SKM-1 treated with dmso at 0.1 percent for 144 hours (cell line): ENCODE data around the gene RAB21.
"Not testable (repeated sequence)": the region's sequence is repeated elsewhere in the genome, so short reads cannot be mapped to it uniquely, and the experiment has no call there.

ENCODE experiments used
- DNase-seq: peaks from one replicate; lab custom pipeline; 2025; ENCODE audit not compliant: unreplicated experiment; lab: John Stamatoyannopoulos, UW

RAB21 gene

DNA sequence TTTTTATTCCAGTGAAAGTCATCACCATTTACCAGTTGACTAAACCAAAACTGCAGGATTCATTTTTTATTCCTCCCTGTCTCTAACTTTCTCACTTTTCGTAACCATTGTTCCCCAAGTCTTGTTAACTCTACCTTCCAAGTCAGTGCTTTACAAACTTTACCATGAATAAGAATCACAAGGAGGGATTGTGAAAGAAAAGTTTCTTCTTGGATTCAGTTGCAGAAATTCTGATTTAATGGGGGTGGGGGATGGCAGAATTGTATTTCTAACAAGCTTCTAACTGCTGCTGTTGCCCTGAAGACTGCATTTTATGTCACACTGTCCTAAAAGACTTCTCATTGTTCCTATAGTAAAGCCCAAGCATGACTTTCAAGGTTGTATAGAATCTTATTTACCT lies 5.0 kb upstream of the RAB21 start:
- DNase-seq = no peak

GRCh38 chr12:71752891-71753290 lies 1.8 kb upstream of the RAB21 start:
- DNase-seq = no peak

GRCh38 chr12:71755146-71755892 lies 656 bp downstream of the RAB21 start:
- no peak for DNase-seq

DNA sequence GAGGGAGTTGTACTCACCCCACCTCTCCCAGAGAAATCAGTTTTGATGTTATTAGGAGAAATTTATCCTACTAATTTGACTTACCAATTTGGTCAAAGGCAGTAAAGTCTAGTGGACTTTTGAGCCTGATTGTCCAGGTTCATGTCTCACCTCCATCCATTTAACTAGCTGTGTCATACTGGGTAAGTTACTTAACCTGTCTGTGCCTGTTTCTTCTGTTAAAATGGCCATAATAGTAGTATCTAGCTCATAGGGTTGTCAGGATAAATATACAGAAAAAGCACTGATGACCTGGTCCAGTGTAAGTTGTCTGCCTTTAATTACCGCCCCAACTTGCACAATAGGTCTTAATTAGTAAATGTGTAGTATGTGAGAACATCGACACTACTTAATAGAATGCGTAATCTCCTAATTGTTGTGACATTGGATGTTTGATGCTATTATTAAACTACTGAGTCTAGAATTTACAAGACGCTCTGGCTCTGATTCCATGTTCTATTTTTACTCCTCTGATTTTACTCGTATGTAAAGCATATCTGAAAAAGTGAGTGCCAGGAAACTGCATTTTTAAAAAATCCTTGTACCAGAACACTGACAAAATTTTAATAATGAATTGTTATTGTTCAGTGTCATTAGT lies 1.5 kb downstream of the RAB21 start:
- DNase-seq = no peak

DNA sequence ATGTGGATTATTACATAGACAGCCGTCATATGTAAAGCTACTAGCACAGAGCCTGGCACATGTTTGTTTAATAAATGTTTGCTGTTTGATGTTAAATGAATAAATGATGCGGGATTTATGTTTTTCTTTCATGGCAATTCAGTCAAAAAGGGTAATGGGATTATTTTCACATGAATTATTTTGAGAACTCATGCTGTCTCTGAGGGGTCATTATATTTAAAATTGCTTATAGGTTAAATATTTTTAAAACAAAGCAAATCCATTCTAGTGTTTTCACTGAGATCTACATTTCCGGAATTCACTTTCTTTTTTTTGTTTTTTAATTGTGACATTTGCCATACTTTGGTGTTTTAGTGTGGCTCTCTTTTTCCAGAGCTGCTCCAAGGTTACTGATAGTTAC lies 5.3 kb downstream of the RAB21 start:
- DNase-seq = no peak

DNA sequence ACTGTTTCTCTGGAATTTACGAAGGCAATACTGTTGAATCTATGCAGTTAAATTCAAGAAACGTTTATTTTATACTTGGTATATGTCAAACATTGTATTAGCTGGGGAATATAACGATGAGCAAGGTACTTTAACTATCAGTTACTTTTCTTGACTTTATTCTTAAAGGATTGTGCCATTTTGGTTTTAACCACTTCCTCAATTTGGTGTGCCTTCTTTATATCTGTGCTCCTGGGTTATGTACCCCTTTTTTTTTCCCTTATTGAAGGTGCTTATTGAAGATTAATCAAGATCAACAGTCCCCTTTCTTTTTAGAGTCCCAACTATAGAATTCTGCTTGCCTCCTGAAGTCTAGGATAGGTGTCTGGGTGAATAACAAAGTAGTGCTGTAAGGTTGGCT lies 5.8 kb downstream of the RAB21 start:
- DNase-seq = peak; percentile 5

- DNase-seq = not testable (repeated sequence)
These were observed 6.7 kb downstream of the RAB21 start for GRCh38 chr12:71761354-71761753.

DNA sequence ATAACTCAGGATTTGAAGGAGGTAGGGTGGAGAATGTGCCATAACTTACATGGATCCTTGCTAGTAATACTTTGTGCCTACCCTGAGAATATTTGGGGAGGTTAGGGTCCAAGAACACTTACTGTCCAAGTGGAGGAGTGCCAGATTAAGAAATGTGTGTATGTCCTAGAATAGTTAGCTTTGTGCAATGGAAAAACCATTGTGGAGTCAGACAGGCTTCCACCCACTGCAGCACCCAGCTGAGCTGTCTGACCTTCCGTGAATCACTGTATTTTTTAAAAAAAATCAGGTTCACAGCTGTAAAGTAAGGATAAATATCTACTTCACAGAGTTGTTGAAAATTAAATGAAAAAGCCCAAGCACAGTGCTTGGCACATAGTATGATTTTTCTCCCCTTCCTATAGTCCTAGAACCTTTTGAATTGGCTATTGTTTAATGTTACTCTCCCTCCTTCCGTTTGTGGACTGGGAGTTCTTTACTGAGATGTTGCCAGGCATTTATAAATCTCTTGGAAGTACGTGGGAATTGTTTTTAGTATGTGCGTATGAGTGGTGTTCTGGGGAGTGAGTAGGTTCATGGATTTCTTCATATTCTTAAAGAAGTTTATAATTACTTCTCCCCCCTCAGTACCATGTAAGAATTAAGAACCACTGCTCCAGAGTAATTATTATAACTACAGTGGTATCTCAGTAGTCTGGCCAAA lies 9.2 kb downstream of the RAB21 start:
- DNase-seq = no peak

GRCh38 chr12:71764587-71765321 lies 10.1 kb downstream of the RAB21 start:
- no peak for DNase-seq

GRCh38 chr12:71766202-71766601 lies 11.5 kb downstream of the RAB21 start:
- DNase-seq = no peak

DNA sequence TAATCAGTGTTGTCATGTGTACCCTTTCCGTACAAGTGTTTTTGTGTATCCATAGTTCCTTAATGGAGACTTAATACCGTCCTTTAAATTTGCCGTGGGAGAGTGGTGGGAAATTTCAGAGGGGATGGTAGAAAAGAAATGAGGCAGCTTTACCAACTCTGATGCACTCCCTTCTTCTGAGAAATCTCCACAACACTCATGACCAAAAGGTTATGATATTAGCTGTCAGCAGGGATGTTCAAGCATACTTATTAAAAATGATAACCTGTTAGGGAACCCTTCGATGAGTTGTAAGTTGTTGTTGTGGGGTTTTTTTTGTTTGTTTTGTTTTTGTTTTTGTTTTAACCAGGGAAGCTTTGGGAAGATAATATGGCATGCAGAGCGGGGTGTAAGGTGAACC lies 12.5 kb downstream of the RAB21 start:
- no peak for DNase-seq

GRCh38 chr12:71768900-71769299 lies 14.2 kb downstream of the RAB21 start:
- DNase-seq = no peak

DNA sequence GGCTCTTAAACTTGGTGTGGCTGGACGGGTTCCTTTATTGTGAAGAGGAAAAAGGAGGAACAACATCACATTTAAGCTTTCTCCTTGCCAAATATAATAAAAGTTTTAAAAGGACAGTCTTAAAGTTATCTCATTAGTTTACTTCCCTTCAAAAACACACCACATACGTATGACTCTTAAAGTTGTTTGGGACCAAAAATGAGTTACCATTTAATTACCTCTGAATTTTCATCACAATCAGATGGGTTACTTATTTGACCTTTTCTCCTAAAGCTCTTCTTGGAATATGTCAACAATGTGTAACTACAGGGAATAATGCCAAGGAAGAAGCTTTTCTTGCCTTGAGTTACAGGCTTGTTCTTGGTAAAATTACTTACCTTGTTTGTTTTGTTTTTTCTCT lies 16.4 kb downstream of the RAB21 start:
- no peak for DNase-seq

DNA sequence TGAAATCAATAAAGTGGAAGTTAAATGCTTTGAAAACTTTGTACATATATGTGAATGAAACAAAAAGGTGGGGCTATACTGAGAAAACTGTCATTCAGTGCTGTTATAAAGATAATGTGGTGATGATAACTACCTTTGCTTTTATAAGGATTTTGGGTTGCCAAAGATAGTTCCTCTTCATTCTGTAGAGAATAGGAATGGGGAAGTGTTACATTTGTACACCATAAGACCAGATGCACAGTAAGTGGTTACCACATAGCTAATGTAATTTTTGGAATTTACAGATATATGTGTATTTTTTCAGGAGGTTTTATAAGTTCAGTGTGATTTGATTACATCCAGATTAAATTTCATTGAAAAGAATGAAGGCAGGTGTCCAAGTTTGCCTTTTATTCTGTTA lies 18.1 kb downstream of the RAB21 start:
- DNase-seq = no peak

DNA sequence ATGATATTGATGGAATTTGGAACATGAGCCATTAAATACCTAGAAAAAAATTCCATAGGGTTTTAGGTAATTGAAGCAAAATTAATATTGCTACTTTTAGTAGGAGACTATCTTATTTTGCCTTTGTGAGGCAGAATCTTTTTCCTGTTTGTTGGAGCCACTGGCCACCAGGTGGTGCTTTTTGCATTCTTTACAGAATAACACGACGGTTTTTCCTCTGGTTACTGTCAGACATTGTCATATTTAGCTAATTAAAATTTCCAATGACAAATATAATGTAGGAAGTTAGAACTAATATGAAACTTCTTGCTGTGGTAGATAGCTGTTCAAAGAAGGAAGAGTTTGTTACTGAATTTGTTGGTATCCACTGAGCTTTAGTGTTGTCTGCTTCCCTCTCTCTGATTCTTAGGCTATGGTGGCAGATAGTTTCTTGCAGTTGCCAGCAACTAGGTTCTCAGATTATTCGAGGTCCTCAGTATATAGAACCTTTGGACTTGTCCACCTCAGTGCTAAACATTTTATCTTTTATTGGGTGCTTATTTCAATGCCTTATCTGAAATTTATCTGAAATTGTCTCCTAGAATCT lies 25.7 kb downstream of the RAB21 start:
- no peak for DNase-seq

- no peak for DNase-seq
These were observed 27.4 kb downstream of the RAB21 start for GRCh38 chr12:71782017-71782416.

- no peak for DNase-seq
These were observed 32.2 kb downstream of the RAB21 start for GRCh38 chr12:71786829-71787228.

- peak; percentile 52 for DNase-seq
These were observed 32.9 kb downstream of the RAB21 start for GRCh38 chr12:71787580-71787979.

GRCh38 chr12:71790331-71790730 lies 35.7 kb downstream of the RAB21 start:
- DNase-seq = no peak

- DNase-seq = no peak
These were observed 36.9 kb downstream of the RAB21 start for GRCh38 chr12:71791473-71792150.

GRCh38 chr12:71792599-71792998 lies 37.9 kb downstream of the RAB21 start:
- DNase-seq = no peak
